H1 (cell line): Measurements from ENCODE around the gene ATP6V1F. TPM values are rescaled to one million over a fixed set of nuclear protein-coding genes. Genes with fewer than 3 reads are reported as not detected.

ENCODE experiments used
- CTCF ChIA-PET: fragments of 300-600 bp; sonication (Branson Sonifier 250); formaldehyde crosslinking; loops from one replicate; lab custom pipeline; 2021; ENCODE audit not compliant: partially characterized antibody; lab: Charles Lee
- POLR2A ChIA-PET: fragments of 300-600 bp; sonication (Branson Sonifier 250); formaldehyde crosslinking; loops from one replicate; lab custom pipeline; 2021; ENCODE audit warnings: inconsistent platforms; ENCODE audit not compliant: partially characterized antibody; lab: Charles Lee
- DNase-seq, 2 experiments: peaks; one replicate each; pipeline versions ENCODE4 v3.0.0 to v3.0.0-alpha.2; 2010 to 2022; ENCODE audit warnings: low spot score in 2 of 2, low read depth in 1 of 2, mixed read lengths in 1 of 2
- FAIRE-seq: peaks from 2 replicates; lab custom pipeline; 2011; peaks lifted over from hg19 to GRCh38; lab: Jason Lieb, UNC
- H2AFZ ChIP-seq: 2 replicates; pipeline ENCODE4 v1.8.1; 2012; ENCODE audit warnings: low read length, inconsistent platforms
- H2AK5ac ChIP-seq: 2 replicates; pipeline ENCODE4 v1.6.1; 2013; ENCODE audit warnings: low read depth, low read length
- H2BK120ac ChIP-seq: replicated peaks from 2 replicates; pipeline ENCODE3; 2013; ENCODE audit warnings: low read depth, low read length, inconsistent platforms
- H2BK12ac ChIP-seq: 2 replicates; pipeline ENCODE4 v1.6.1; 2013; ENCODE audit warnings: low read depth, low read length
- H2BK15ac ChIP-seq: 2 replicates; pipeline ENCODE4 v1.6.1; 2013; ENCODE audit warnings: low read length
- H2BK20ac ChIP-seq: 2 replicates; pipeline ENCODE4 v1.6.1; 2013; ENCODE audit warnings: low read length
- H2BK5ac ChIP-seq: 2 replicates; pipeline ENCODE4 v1.6.1; 2013; ENCODE audit warnings: low read depth, low read length
- H3K14ac ChIP-seq: 2 replicates; pipeline ENCODE4 v1.6.1; 2013; ENCODE audit warnings: inconsistent platforms; ENCODE audit not compliant: insufficient read length
- H3K18ac ChIP-seq: 2 replicates; pipeline ENCODE4 v1.6.1; 2013; ENCODE audit warnings: low read length; ENCODE audit errors: extremely low read depth
- H3K23ac ChIP-seq: 2 replicates; pipeline ENCODE4 v1.6.1; 2013; ENCODE audit warnings: inconsistent platforms; ENCODE audit not compliant: insufficient read length
- H3K23me2 ChIP-seq: 2 replicates; pipeline ENCODE4 v1.6.1; 2013; ENCODE audit warnings: low read depth, low read length
- H3K27ac ChIP-seq: 2 replicates; pipeline ENCODE4 v1.6.1; 2011; ENCODE audit warnings: low read depth, low read length, inconsistent platforms
- H3K27me3 ChIP-seq, 4 experiments: replicated peaks in 1 of 4; 1 replicate in 1 of 4; 2 replicates in 3 of 4; pipeline versions ENCODE4 v1.6.1 to v1.8.1; 2011 to 2013; ENCODE audit warnings: low read length in 3 of 4, mild to moderate bottlenecking in 3 of 4, inconsistent platforms in 2 of 4, mixed read lengths in 2 of 4, moderate library complexity in 1 of 4; ENCODE audit not compliant: control insufficient read depth in 3 of 4, insufficient read depth in 3 of 4; ENCODE audit errors: extremely low read depth in 1 of 4
- H3K36me3 ChIP-seq, 4 experiments: 2 replicates each; pipeline versions ENCODE4 v1.6.1 to v1.8.1; 2011 to 2013; ENCODE audit warnings: mild to moderate bottlenecking in 4 of 4, low read length in 3 of 4, moderate library complexity in 2 of 4, control low read depth in 1 of 4, inconsistent platforms in 1 of 4; ENCODE audit not compliant: insufficient read depth in 4 of 4, control insufficient read depth in 2 of 4
- H3K4ac ChIP-seq: replicated peaks from 2 replicates; pipeline ENCODE3; 2013; ENCODE audit warnings: low read length, low read depth, mixed read lengths, inconsistent platforms; ENCODE audit not compliant: insufficient read length
- H3K4me1 ChIP-seq, 4 experiments: replicated peaks in 1 of 4; 1 replicate in 1 of 4; 2 replicates in 3 of 4; pipeline versions ENCODE4 v1.6.1 to v1.8.1; 2011 to 2013; ENCODE audit warnings: low read length in 3 of 4, inconsistent platforms in 2 of 4, mixed read lengths in 1 of 4; ENCODE audit not compliant: insufficient read depth in 4 of 4, control insufficient read depth in 3 of 4
- H3K4me2 ChIP-seq, 2 experiments: 2 replicates each; pipeline versions ENCODE4 v1.6.1 to v1.8.1; 2011 to 2013; ENCODE audit warnings: low read depth in 2 of 2, low read length in 2 of 2, control low read depth in 1 of 2, inconsistent platforms in 1 of 2, mild to moderate bottlenecking in 1 of 2; ENCODE audit not compliant: insufficient read depth in 1 of 2
- H3K4me3 ChIP-seq, 4 experiments: fragments of 200-600, 300-600 bp in 1 of 4; sonication (generic), shearing (Covaris generic), sonication (Bioruptor Twin) in 1 of 4; 2 replicates each; pipeline versions ENCODE4 v1.5.1 to v1.8.1; 2011 to 2016; ENCODE audit warnings: low read length in 4 of 4, low read depth in 3 of 4, control low read depth in 2 of 4, inconsistent platforms in 2 of 4, mild to moderate bottlenecking in 2 of 4, mixed read lengths in 1 of 4, moderate library complexity in 1 of 4; ENCODE audit not compliant: insufficient read depth in 2 of 4; ENCODE audit errors: extremely low read depth in 1 of 4
- H3K56ac ChIP-seq: replicated peaks from 2 replicates; pipeline ENCODE3; 2013; ENCODE audit warnings: low read depth, mild to moderate bottlenecking, mixed read lengths, low read length, inconsistent platforms; ENCODE audit not compliant: insufficient read length
- H3K79me1 ChIP-seq: 2 replicates; pipeline ENCODE4 v1.6.1; 2013; ENCODE audit warnings: low read depth, low read length, control low read depth
- H3K79me2 ChIP-seq, 2 experiments: 2 replicates each; pipeline versions ENCODE4 v1.6.1 to v1.8.1; 2012 to 2013; ENCODE audit warnings: low read length in 2 of 2, mild to moderate bottlenecking in 2 of 2, inconsistent platforms in 1 of 2; ENCODE audit not compliant: insufficient read depth in 2 of 2, control insufficient read depth in 1 of 2
- H3K9ac ChIP-seq, 4 experiments: replicated peaks in 1 of 4; 1 replicate in 1 of 4; 2 replicates in 3 of 4; pipeline versions ENCODE4 v1.6.1 to v1.8.1; 2011 to 2013; ENCODE audit warnings: low read depth in 3 of 4, low read length in 3 of 4, control low read depth in 2 of 4, mild to moderate bottlenecking in 2 of 4, moderate library complexity in 2 of 4, inconsistent platforms in 1 of 4; ENCODE audit errors: extremely low read depth in 1 of 4
- H3K9me3 ChIP-seq, 2 experiments: 2 replicates each; pipeline versions ENCODE4 v1.6.1 to v1.8.1; 2012 to 2013; ENCODE audit warnings: mild to moderate bottlenecking in 2 of 2, moderate library complexity in 2 of 2, control low read depth in 1 of 2, inconsistent platforms in 1 of 2, low read depth in 1 of 2, low read length in 1 of 2, mixed read lengths in 1 of 2; ENCODE audit not compliant: insufficient read depth in 2 of 2
- H4K20me1 ChIP-seq, 2 experiments: replicated peaks in 1 of 2; 2 replicates each; pipeline versions ENCODE3 to v1.8.1; 2011 to 2013; ENCODE audit warnings: inconsistent platforms in 2 of 2, low read length in 2 of 2, mild to moderate bottlenecking in 1 of 2; ENCODE audit not compliant: insufficient read depth in 2 of 2, control insufficient read depth in 1 of 2
- H4K5ac ChIP-seq: 2 replicates; pipeline ENCODE4 v1.6.1; 2013; ENCODE audit warnings: low read length, low read depth, mixed read lengths, inconsistent platforms; ENCODE audit not compliant: insufficient read length
- H4K8ac ChIP-seq: 2 replicates; pipeline ENCODE4 v1.8.0; 2013; ENCODE audit warnings: mild to moderate bottlenecking, moderate library complexity, low read length, inconsistent platforms; ENCODE audit not compliant: insufficient read depth; ENCODE audit errors: extremely low read depth
- H4K91ac ChIP-seq: replicated peaks from 2 replicates; pipeline ENCODE3; 2013; ENCODE audit warnings: low read length, mixed read lengths, inconsistent platforms; ENCODE audit not compliant: insufficient read length
- BACH1 ChIP-seq: IDR thresholded peaks from 2 replicates; pipeline ENCODE4 v1.6.1; 2012; ENCODE audit warnings: low read length, improper control_type of control experiment
- CREB1 ChIP-seq: IDR thresholded peaks from 2 replicates; pipeline ENCODE4 v1.6.1; 2012; ENCODE audit warnings: inconsistent platforms
- EP300 ChIP-seq, 2 experiments: IDR thresholded peaks; 1 replicate in 1 of 2; 2 replicates in 1 of 2; pipeline ENCODE4 v1.6.1; 2011 to 2012; ENCODE audit warnings: low read depth in 2 of 2, low read length in 2 of 2, mild to moderate bottlenecking in 2 of 2, borderline replicate concordance in 1 of 2, inconsistent platforms in 1 of 2, moderate library complexity in 1 of 2
- EZH2 ChIP-seq: fragments of 200-600 bp; sonication (generic); IDR thresholded peaks from 2 replicates; pipeline ENCODE4 v1.7.1; 2012; ENCODE audit warnings: low read depth, mild to moderate bottlenecking, moderate library complexity, low read length, inconsistent platforms; ENCODE audit not compliant: severe bottlenecking
- GABPA ChIP-seq: IDR thresholded peaks from 2 replicates; pipeline ENCODE4 v1.6.1; 2011; ENCODE audit warnings: mild to moderate bottlenecking, low read length, moderate library complexity, borderline replicate concordance; ENCODE audit not compliant: insufficient read depth
- HDAC2 ChIP-seq, 2 experiments: fragments of 300-600 bp in 1 of 2; sonication (generic) in 1 of 2; IDR thresholded peaks; 2 replicates each; pipeline ENCODE4 v1.6.1; 2011 to 2012; ENCODE audit warnings: low read depth in 2 of 2, low read length in 2 of 2, mild to moderate bottlenecking in 2 of 2, moderate library complexity in 2 of 2, borderline replicate concordance in 1 of 2, inconsistent platforms in 1 of 2
- PHF8 ChIP-seq: fragments of 200-600 bp; sonication (generic); conservative IDR thresholded peaks from 2 replicates; pipeline ENCODE4 v1.7.1; 2012; ENCODE audit warnings: low read depth, mild to moderate bottlenecking, inconsistent platforms, low read length, moderate library complexity
- POLR2A ChIP-seq, 2 experiments: IDR thresholded peaks; 1 replicate in 1 of 2; 2 replicates in 1 of 2; pipeline ENCODE4 v1.6.1; 2011; ENCODE audit warnings: low read depth in 2 of 2, low read length in 2 of 2, mild to moderate bottlenecking in 2 of 2; ENCODE audit errors: control extremely low read depth in 1 of 2
- RBBP5 ChIP-seq: IDR thresholded peaks from 2 replicates; pipeline ENCODE4 v1.7.1; 2012; ENCODE audit warnings: low read depth, mild to moderate bottlenecking, inconsistent platforms, low read length, moderate library complexity, borderline replicate concordance
- SIN3A ChIP-seq, 2 experiments: IDR thresholded peaks in 1 of 2; conservative IDR thresholded peaks in 1 of 2; 2 replicates each; pipeline ENCODE4 v1.6.1; 2011 to 2012; ENCODE audit warnings: low read length in 2 of 2, improper control_type of control experiment in 1 of 2, low read depth in 1 of 2, mild to moderate bottlenecking in 1 of 2
- SIRT6 ChIP-seq: IDR thresholded peaks from one replicate; pipeline ENCODE4 v1.7.1; 2012; ENCODE audit warnings: low read length, inconsistent platforms
- SP4 ChIP-seq: IDR thresholded peaks from 2 replicates; pipeline ENCODE4 v1.6.1; 2012; ENCODE audit warnings: low read length, inconsistent platforms
- WGBS, 2 experiments: shearing (Covaris generic) in 1 of 2; methylation state at CpG; one replicate each; pipeline versions ENCODE4 v1.1.6 to v1.1.7; 2013 to 2015; ENCODE audit warnings: low lambda C conversion rate in 2 of 2, mixed read lengths in 2 of 2, inconsistent platforms in 1 of 2, low coverage in 1 of 2, missing lambda C conversion rate in 1 of 2; ENCODE audit not compliant: insufficient replicate concordance in 2 of 2, insufficient coverage in 1 of 2, insufficient read length in 1 of 2; ENCODE audit errors: extremely low coverage in 1 of 2, missing lambda C conversion rate in 1 of 2; 5-methylcytosine and 5-hydroxymethylcytosine counted together
- polyA plus RNA-seq, 7 experiments: library from polyadenylated mRNA; depleted of rRNA in 3 of 7; stranded (reverse) in 5 of 7; unstranded in 2 of 7; fragments of >200 nt in 5 of 7; fragments of 200-250 nt in 2 of 7; gene quantifications; 1 replicate in 5 of 7; 2 replicates in 1 of 7; 4 replicates in 1 of 7; pipeline versions ENCODE4 v1.2.1 to v1.2.3, GENCODE V29; 2011 to 2013; ENCODE audit warnings: missing spikeins in 2 of 7, mixed read lengths in 2 of 7
- total RNA-seq: library from RNA; stranded (reverse); fragmentation: NEBNext Ultra II Directional; extraction: Animal tissue kit (Norgen Biotek cat#: 25700); gene quantifications from 2 replicates; pipeline ENCODE4 v1.2.1, GENCODE V29; 2021

ATP6V1F gene
- total and polyA plus RNA-seq, 2 of the 8 experiments (the other 6 are each of a cell fraction or from before 2014, with no cell fraction given), result 104 to 318 TPM

DNA sequence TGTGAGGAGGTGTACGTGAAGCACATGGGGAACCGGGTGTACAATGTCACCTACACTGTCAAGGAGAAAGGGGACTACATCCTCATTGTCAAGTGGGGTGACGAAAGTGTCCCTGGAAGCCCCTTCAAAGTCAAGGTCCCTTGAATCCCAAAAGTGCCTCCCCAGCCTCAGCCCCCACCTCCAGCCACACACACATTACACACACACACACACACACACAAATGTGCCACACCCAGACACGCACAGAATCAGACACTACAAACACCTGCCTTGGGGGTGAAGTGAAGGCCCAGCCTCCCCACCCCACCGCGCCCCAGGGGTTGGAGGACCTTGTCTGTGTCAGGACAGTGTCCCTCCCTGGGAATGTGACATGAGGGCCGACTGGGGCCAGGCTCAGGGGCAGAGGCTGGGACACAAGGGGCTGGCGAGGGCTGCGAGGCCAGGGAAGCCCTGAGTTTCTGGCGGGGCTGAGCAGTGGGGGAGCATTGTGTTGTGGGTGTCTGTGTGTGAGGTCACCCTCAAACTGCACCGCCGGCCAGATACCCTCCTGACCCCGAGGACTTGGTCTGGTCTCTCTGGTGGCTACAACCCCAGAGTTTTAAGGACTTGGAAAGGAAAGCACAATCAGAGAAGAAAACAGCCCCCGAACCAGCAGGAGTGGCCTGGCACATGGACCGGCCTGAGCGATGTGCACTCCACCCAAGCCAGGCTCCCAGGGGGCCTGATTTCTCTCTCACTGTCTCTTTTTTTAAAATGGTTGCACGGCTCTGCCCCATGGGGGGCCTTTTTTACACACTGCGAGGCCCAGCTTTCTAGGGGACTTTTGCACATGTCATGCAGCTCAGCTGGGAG lies 4.0 kb upstream of the ATP6V1F start:
- Histone ChIP-seq H3K23ac (no peak overlapping the region), H3K23me2 (peaks cover 7% of the 10 kb centered on the region), H2BK120ac (no peak overlapping the region), H2AFZ (no peak overlapping the region), H3K14ac (no peak overlapping the region), H2BK20ac (no peak overlapping the region), H3K4ac (no peak overlapping the region), H3K79me1 (no peaks in the 10 kb centered on the region), H3K36me3 (no peaks in the 10 kb centered on the region), H2BK5ac (no peak overlapping the region), H3K27me3 (no peaks in the 10 kb centered on the region), H4K5ac (no peak overlapping the region), H4K91ac (no peak overlapping the region), H3K9me3 (no peaks in the 10 kb centered on the region), H3K4me3 (no peak overlapping the region), H2AK5ac (no peak overlapping the region), H4K20me1 (peaks cover 0 to under 1% of the 10 kb centered on the region in 2 experiments), H3K56ac (no peak overlapping the region), H3K4me1 (peaks cover 0 to 11% (median 4%) of the 10 kb centered on the region in 4 experiments; a peak in 5 of 7 replicates), H3K4me2 (no peak overlapping the region), H3K9ac (no peak overlapping the region), H3K27ac (no peak overlapping the region), H2BK15ac (no peak overlapping the region), H2BK12ac (no peak overlapping the region), H3K18ac (no peak overlapping the region), H3K79me2 (no peaks in the 10 kb centered on the region), H4K8ac (no peak overlapping the region; the same call in 1 of the 2 replicates)
- CTCF ChIA-PET, result interaction anchor here (2.0 to 10.2 kb wide), 3 partner anchors 10 to 24 kb away, joined by 12 to 189 read pairs (median 148); no protein-coding TSS in a partner anchor
- DNase-seq (no peak), FAIRE-seq (no peak)
- POLR2A ChIA-PET, result interaction anchor here (1.4 to 1.6 kb wide), 2 partner anchors 9 to 27 kb away, joined by 3 to 5 read pairs; no protein-coding TSS in a partner anchor
- WGBS, 2 experiments, result 92% methylated on average over 16 of the region's 18 CpGs; no CpG with 5 or more reads in 1 of the 2 experiments
- TF ChIP-seq SIRT6 (no peak), POLR2A (IDR thresholded peaks at IDR 0.05; ENCODE audit: control extremely low read depth in 1 of 2, low read depth in 2 of 2, low read length in 2 of 2) (no peak), SP4 (no peak), GABPA (no peak), HDAC2 (IDR thresholded peaks at IDR 0.05; ENCODE audit: borderline replicate concordance in 1 of 2, low read depth in 2 of 2, low read length in 2 of 2) (no peak), SIN3A (conservative IDR thresholded peaks at IDR 0.05 in 1 of 2, IDR thresholded peaks at IDR 0.05 in 1 of 2; ENCODE audit: low read depth in 1 of 2, low read length in 2 of 2) (no peak), RBBP5 (no peak), EP300 (IDR thresholded peaks at IDR 0.05; ENCODE audit: borderline replicate concordance in 1 of 2, low read depth in 2 of 2, low read length in 2 of 2) (no peak), EZH2 (no peak), CREB1 (no peak), PHF8 (no peak), BACH1 (no peak)
